A549 (cell line): ENCODE results near the gene MYLK. TPM values are rescaled to one million over a fixed set of nuclear protein-coding genes. Genes with fewer than 3 reads are reported as not detected.

Experiments used
- ATAC-seq, 2 experiments: fragments of 200-7000 bp in 1 of 2; fragments of >200 bp in 1 of 2; cut with Nextera tagmentation in 1 of 2; cut with Tn5 transposase in 1 of 2; 3 replicates each; pipeline versions ENCODE4 v1.8.0 to v1.9.1; 2018 to 2020; ENCODE audit warnings: mild to moderate bottlenecking in 1 of 2, moderate library complexity in 1 of 2
- CTCF ChIA-PET: fragments of 300-600 bp; sonication (Branson Sonifier 250); formaldehyde crosslinking; extraction: SDS; loops from one replicate; lab custom pipeline; 2021; ENCODE audit warnings: antibody characterized with exemption, inconsistent platforms; lab: Yijun Ruan, JAX
- POLR2A ChIA-PET: fragments of 350-600 bp; formaldehyde crosslinking; extraction: SDS; loops from one replicate; lab custom pipeline; 2021; ENCODE audit warnings: antibody characterized with exemption, inconsistent platforms; lab: Yijun Ruan, JAX
- DNase-seq, 2 experiments: peaks; one replicate each; pipeline versions ENCODE4 v3.0.0 to v3.0.0-alpha.2; 2011 to 2016; ENCODE audit warnings: low read depth in 1 of 2, low spot score in 1 of 2
- FAIRE-seq: peaks from 2 replicates; lab custom pipeline; 2011; peaks lifted over from hg19 to GRCh38; lab: Jason Lieb, UNC
- H3K27ac ChIP-seq, 2 experiments: fragments of >200 bp; sonication (Bioruptor Twin); formaldehyde crosslinking; 3 replicates each; pipeline ENCODE4 v1.5.1; 2016 to 2017
- H3K4me1 ChIP-seq: fragments of >200 bp; sonication (Bioruptor Twin); formaldehyde crosslinking; 3 replicates; pipeline ENCODE4 v1.6.1; 2016
- H3K4me2 ChIP-seq: fragments of >200 bp; sonication (Bioruptor Twin); formaldehyde crosslinking; 3 replicates; pipeline ENCODE4 v1.6.1; 2016
- H3K4me3 ChIP-seq: fragments of >200 bp; sonication (Bioruptor Twin); formaldehyde crosslinking; 3 replicates; pipeline ENCODE4 v1.5.1; 2016
- H3K9me3 ChIP-seq: fragments of >200 bp; sonication (Bioruptor Twin); formaldehyde crosslinking; 3 replicates; pipeline ENCODE4 v1.6.1; 2016
- CHD2 ChIP-seq: fragments of 150-350 bp; IDR thresholded peaks from 2 replicates; pipeline ENCODE4 v1.6.1; 2014; ENCODE audit warnings: low read length; ENCODE audit not compliant: partially characterized antibody
- HES2 ChIP-seq: fragments of >200 bp; sonication (Bioruptor Twin); formaldehyde crosslinking; IDR thresholded peaks from 2 replicates; pipeline ENCODE4 v1.6.1; 2016
- HOXB5 ChIP-seq: fragments of 250-450 bp; sonication (Bioruptor Pico); IDR thresholded peaks from 2 replicates; pipeline ENCODE4 v1.5.0; 2020; ENCODE audit warnings: mild to moderate bottlenecking, moderate library complexity
- KDM5A ChIP-seq: fragments of 200-600 bp; sonication (generic); IDR thresholded peaks from 2 replicates; pipeline ENCODE4 v1.6.1; 2016; ENCODE audit warnings: antibody characterized with exemption, mild to moderate bottlenecking
- MAFK ChIP-seq: fragments of 450-650 bp; IDR thresholded peaks from 2 replicates; pipeline ENCODE4 v1.6.1; 2014; ENCODE audit not compliant: partially characterized antibody
- MAX ChIP-seq: IDR thresholded peaks from 2 replicates; pipeline ENCODE4 v1.6.1; 2012
- PHF8 ChIP-seq: fragments of 200-600 bp; sonication (generic); IDR thresholded peaks from 2 replicates; pipeline ENCODE4 v1.6.1; 2016; ENCODE audit warnings: low read depth, mild to moderate bottlenecking, antibody characterized with exemption, moderate library complexity, borderline replicate concordance
- RAD21 ChIP-seq, 2 experiments: fragments of >200 bp in 1 of 2; sonication (Bioruptor Twin) in 1 of 2; formaldehyde crosslinking in 1 of 2; IDR thresholded peaks in 1 of 2; conservative IDR thresholded peaks in 1 of 2; 2 replicates in 1 of 2; 3 replicates in 1 of 2; pipeline ENCODE4 v1.6.1; 2012 to 2018; ENCODE audit warnings: inconsistent platforms in 1 of 2
- RFX5 ChIP-seq: fragments of 450-650 bp; IDR thresholded peaks from 2 replicates; pipeline ENCODE4 v1.7.1; 2014; ENCODE audit warnings: antibody characterized with exemption, mild to moderate bottlenecking, moderate library complexity
- TFCP2L1 ChIP-seq: fragments of 250-450 bp; sonication (Bioruptor Pico); IDR thresholded peaks from 2 replicates; pipeline ENCODE4 v1.5.0; 2021; ENCODE audit warnings: mild to moderate bottlenecking
- ZSCAN20 ChIP-seq: fragments of 250-450 bp; sonication (Bioruptor Pico); IDR thresholded peaks from 2 replicates; pipeline ENCODE4 v1.8.0; 2022; ENCODE audit warnings: mild to moderate bottlenecking, moderate library complexity
- WGBS: methylation state at CpG from one replicate; pipeline ENCODE4 v1.1.6; 2017; ENCODE audit errors: missing lambda C conversion rate; 5-methylcytosine and 5-hydroxymethylcytosine counted together
- polyA plus RNA-seq, 4 experiments: library from polyadenylated mRNA; depleted of rRNA in 3 of 4; stranded (reverse); fragments of >200 nt; fragmentation: RNase III in 1 of 4; extraction: RNeasy Plus Mini Kit Qiagen cat#74134 plus additional on column Dnase treatment in 1 of 4; gene quantifications; 2 replicates in 3 of 4; 3 replicates in 1 of 4; pipeline ENCODE4 v1.2.3, GENCODE V29; 2011 to 2017
- TF ChIP-seq, protein P1 (sequence below): fragments of >200 bp; sonication (Bioruptor Twin); formaldehyde crosslinking; IDR thresholded peaks from 3 replicates; pipeline ENCODE4 v1.6.1; 2016
- TF ChIP-seq, protein P2 (sequence below): fragments of >200 bp; sonication (Bioruptor Twin); formaldehyde crosslinking; IDR thresholded peaks from 3 replicates; pipeline ENCODE4 v1.5.1; 2016

Gene MYLK
- polyA plus RNA-seq, 2 of the 4 experiments (the other 2 are of a cell fraction): 16.9 to 17.4 TPM

DNA sequence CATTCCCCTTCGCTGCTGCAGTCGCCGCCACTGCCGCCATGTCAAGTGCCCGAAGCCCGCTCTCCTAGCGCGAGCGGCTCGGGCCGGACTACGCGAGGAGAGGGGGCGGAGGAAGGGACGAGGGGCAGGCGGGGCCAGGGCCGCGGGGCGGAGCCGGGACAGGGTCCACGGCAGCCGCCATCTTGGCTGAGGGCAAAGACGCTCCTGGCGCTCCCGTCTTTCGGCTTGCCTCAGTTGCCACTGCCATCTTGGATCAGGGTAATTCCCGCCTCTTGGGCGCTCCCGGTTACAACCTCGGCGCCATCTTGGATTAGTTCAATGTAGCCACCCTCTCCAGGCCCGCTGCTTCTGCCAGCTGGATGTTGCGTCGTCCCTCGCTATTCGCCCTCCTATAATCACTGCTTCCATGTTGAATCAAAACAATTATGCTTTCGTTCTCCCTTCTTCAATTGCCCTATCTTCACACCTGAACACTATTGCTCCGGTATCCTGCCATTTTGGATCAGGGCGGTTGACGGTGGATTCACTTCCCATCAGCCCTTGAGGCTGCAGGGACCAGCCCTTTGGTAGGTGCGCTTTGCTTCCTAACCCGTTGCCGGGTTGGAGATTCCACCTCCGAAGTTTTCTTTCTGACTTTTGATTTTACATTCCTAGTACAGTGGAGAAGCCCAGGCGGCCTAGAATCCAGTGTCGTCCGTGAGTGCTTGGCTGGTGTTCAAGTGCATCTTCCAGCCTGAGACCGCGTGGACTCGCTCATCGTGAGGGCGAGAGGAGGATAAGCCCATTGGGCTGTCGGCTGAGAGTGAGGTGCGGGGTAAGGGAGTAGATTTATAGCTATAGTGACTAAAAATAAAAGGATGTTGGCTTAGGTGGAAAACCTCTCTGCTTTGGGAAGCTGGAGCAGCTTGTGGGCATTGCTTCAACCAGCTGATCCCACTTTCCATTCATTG lies 298.9 kb downstream of the MYLK start, which contains the start of gene HACD2 (continued):
- TF ChIP-seq, protein P1, sequence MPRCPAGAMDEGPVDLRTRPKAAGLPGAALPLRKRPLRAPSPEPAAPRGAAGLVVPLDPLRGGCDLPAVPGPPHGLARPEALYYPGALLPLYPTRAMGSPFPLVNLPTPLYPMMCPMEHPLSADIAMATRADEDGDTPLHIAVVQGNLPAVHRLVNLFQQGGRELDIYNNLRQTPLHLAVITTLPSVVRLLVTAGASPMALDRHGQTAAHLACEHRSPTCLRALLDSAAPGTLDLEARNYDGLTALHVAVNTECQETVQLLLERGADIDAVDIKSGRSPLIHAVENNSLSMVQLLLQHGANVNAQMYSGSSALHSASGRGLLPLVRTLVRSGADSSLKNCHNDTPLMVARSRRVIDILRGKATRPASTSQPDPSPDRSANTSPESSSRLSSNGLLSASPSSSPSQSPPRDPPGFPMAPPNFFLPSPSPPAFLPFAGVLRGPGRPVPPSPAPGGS: peak; percentile 57; the same call in 2 of the 3 replicates
- TF ChIP-seq HES2 (no peak), PHF8 (peak; percentile 33; the same call in 1 of the 2 replicates), TFCP2L1 (CRISPR knock-in tag) (no peak), RFX5 (0 out of 2 replicates have a peak, but pooled peaks have one; percentile 45), KDM5A (no peak)

DNA sequence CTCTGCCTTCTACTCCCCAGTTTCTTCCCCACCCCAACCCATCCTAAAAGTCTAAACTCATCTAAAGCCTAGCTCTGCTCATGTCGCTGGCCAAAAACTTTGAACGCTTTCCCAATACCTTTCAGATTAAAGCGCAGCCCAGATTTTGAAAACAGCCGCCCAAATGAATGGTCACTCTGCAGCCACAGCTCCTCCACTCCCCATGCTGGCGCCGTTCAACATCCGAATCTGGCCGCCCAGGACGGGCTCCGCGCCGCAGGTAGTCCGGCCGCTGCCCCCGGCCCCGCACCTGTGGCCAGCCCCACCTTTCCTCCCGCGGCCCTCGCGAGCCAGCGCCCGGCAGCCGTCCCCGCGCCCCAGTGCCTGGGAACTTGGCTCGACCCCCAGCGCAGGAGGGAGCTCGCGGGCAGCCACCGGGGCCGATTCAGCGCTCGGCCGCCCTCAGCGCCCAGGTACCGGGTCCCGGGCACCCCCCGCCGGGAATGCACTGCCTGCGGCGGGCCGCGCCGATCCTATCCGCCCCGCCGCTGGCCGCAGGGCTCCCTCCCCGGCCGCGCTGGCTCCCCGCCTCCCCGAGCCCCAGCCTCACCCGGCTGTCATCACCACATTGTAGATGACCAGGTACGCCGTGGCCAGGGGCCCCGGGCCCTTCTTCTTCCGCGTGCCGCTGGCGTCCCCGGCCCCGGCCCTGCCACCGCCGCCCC lies 299.7 kb downstream of the MYLK start:
- Histone ChIP-seq H3K4me3 (peak overlapping the region; percentile 86), H3K9me3 (peaks cover 15% of the 10 kb centered on the region; the same call in 2 of the 3 replicates), H3K4me2 (peak overlapping the region; percentile 94), H3K4me1 (peaks cover 22% of the 10 kb centered on the region), H3K27ac (peak overlapping the region; percentile 98 to 100)
- peak; percentile 63 to 69 for ATAC-seq
- TF ChIP-seq PHF8: peak; percentile 82
- peak; percentile 8 to 43; a peak in 4 of 5 replicates for TF ChIP-seq RAD21 (conservative IDR thresholded peaks at IDR 0.05 in 1 of 2, IDR thresholded peaks at IDR 0.05 in 1 of 2)
- TF ChIP-seq ZSCAN20 (CRISPR knock-in tag): no peak
- TF ChIP-seq MAX: no peak
- TF ChIP-seq, protein P2, sequence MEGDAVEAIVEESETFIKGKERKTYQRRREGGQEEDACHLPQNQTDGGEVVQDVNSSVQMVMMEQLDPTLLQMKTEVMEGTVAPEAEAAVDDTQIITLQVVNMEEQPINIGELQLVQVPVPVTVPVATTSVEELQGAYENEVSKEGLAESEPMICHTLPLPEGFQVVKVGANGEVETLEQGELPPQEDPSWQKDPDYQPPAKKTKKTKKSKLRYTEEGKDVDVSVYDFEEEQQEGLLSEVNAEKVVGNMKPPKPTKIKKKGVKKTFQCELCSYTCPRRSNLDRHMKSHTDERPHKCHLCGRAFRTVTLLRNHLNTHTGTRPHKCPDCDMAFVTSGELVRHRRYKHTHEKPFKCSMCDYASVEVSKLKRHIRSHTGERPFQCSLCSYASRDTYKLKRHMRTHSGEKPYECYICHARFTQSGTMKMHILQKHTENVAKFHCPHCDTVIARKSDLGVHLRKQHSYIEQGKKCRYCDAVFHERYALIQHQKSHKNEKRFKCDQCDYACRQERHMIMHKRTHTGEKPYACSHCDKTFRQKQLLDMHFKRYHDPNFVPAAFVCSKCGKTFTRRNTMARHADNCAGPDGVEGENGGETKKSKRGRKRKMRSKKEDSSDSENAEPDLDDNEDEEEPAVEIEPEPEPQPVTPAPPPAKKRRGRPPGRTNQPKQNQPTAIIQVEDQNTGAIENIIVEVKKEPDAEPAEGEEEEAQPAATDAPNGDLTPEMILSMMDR: no peak
- TF ChIP-seq HOXB5: no peak
- TF ChIP-seq KDM5A: peak; percentile 58; the same call in 1 of the 2 replicates
- WGBS: 3% methylated on average over 13 of the region's 65 CpGs
- no peak for FAIRE-seq
- peak in 1 of 2 experiments; percentile 23 for DNase-seq
- POLR2A ChIA-PET: interaction anchor here (0.8 to 3.5 kb wide), 4 partner anchors 17 to 377 kb away, joined by 5 to 28 read pairs (median 10); partner anchors contain the start of gene CCDC14
- CTCF ChIA-PET: interaction anchor here (1.0 to 1.7 kb wide), 9 partner anchors 9 to 122 kb away, joined by 3 to 7 read pairs (median 3); no protein-coding TSS in a partner anchor

DNA sequence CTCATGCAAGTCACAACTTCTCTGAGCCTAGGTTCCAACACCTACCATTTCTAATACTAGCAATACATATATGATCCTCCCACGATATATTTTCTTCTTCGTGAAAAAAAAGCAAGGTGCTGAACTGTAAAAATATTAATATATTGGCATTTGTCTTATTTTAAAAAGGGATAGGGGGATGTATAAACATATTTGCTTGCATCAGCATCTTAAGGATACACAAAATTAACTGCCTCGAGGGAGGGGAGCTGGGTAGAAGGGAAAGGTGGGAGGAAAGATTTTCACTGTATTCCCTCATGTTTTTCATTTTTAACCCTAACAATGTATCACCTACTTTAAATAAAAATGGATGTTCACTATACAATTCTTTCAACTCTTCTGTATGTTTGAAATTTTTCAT lies 300.6 kb downstream of the MYLK start:
- Histone ChIP-seq H3K4me3 (peak overlapping the region; percentile 86), H3K9me3 (peaks cover 8% of the 10 kb centered on the region; the same call in 2 of the 3 replicates), H3K27ac (no peak overlapping the region; a peak in 1 of 6 replicates)
- CTCF ChIA-PET: interaction anchor here (1.0 to 1.7 kb wide), 8 partner anchors 9 to 118 kb away, joined by 3 to 7 read pairs (median 4); no protein-coding TSS in a partner anchor
- TF ChIP-seq CHD2 (no peak), MAFK (peak; percentile 72)
- TF ChIP-seq, all 56 proteins: peak for 1
- DNase-seq (no peak), FAIRE-seq (no peak), ATAC-seq (no peak)
- WGBS: 59% methylated on average over 3 of the region's 3 CpGs
- Histone ChIP-seq H3K4me2 (peak overlapping the region; percentile 94), H3K4me1 (peaks cover 22% of the 10 kb centered on the region)
- POLR2A ChIA-PET: interaction anchor here (0.8 to 3.5 kb wide), 3 partner anchors 19 to 378 kb away, joined by 5 to 28 read pairs (median 7); partner anchors contain the start of gene CCDC14
